HG02642 (cell line): ENCODE measurements around the gene SH3BP4.

Experiments used
- ATAC-seq: cut with Tn5 transposase; IDR thresholded peaks from one replicate; pipeline ENCODE4 v1.9.1; 2021; ENCODE audit warnings: mild to moderate bottlenecking; ENCODE audit not compliant: unreplicated experiment, poor library complexity

The SH3BP4 gene

DNA sequence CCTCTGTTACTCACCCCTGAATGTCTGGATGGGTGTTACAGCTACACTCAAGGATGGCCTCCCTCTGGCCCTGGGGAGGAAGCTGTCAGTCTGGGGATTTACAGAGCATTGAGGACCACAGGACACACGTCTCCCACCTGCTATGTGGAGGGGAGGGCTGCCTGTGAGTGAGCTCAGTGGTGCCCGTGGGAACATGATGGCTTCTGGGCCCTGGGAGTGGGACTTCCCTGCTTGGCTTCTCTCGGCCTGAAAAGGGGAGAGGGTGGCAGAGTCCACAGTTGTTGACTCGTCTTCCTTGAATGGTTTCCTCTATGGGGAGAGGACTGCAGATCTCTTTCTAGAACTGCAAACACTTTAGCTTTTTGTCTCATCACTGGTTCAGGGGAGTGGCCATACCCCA, 79.1 kb downstream of the SH3BP4 start:
- no peak for ATAC-seq

DNA sequence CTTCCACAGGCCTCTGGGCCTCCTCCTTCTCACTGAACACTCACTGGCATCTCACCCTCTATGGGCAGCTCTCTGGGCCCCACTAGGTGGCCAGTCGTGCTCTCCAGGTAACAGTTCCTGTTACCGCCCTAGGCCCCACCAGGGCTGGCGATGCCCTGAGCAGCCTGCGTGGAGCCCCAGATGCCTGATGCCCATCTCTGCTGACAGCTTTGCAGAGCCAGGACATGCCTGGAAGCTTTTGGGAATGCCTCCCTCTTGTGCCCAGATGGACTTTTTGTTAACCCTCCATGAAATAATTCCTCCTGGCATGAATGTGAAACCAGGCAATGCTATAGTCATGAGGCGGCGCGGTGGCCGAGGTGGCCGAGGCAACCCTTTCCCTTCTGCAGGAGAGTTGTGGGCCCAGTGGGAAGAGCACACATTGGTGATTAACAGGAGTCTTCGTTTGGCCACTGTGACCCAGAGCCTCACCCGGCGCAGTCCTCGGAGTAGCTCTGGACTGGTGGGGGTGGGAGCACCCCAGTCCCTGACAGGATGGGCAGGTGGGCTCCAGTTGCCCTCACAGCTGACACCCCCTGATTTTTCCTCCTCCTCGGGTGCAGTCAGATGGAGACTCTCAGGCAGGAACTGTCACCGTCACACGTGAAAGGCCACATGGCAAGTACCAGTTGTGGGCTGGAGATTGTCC, 80.0 kb downstream of the SH3BP4 start:
- no peak for ATAC-seq

DNA sequence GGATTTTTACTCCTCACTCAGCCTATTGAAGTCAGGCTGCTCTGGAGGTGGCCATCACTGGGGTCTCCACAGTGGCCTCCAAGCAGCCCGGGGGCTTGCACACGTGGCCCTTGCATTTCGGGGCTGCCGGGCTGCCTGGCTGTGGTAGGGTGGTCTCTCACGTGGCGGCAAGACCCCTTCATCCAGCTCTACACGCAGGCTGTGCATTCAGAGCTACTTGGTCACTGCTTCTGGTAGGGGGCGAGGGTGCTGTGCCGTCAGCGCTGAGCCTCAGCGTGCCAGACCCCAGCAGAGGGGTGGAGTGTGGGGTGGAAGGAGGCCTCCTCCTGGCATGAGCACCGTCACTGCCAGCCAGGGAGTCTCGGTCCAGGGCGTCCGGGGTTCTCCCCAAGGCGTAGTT, 80.6 kb downstream of the SH3BP4 start:
- ATAC-seq, result no peak

DNA sequence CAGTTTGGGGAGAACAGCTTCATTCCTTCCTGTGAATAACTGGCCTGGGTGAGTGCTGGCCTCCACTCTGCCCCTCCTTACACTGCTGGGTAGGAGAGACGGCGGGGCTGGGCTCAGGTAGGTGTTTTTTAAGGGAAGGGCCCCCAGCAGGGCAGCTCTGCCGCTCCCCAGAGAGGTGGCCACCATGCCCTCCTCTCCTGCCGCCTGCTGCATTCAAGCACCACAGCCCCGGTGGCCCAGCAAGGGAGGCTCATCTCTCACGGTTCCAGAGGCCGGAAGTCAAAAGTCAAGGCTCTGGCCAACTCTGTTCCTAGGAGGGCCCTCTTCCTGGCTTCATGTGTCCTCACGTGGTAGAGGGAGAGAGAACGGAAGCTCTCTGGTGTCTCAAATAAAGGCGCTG, 81.1 kb downstream of the SH3BP4 start:
- no peak for ATAC-seq

DNA sequence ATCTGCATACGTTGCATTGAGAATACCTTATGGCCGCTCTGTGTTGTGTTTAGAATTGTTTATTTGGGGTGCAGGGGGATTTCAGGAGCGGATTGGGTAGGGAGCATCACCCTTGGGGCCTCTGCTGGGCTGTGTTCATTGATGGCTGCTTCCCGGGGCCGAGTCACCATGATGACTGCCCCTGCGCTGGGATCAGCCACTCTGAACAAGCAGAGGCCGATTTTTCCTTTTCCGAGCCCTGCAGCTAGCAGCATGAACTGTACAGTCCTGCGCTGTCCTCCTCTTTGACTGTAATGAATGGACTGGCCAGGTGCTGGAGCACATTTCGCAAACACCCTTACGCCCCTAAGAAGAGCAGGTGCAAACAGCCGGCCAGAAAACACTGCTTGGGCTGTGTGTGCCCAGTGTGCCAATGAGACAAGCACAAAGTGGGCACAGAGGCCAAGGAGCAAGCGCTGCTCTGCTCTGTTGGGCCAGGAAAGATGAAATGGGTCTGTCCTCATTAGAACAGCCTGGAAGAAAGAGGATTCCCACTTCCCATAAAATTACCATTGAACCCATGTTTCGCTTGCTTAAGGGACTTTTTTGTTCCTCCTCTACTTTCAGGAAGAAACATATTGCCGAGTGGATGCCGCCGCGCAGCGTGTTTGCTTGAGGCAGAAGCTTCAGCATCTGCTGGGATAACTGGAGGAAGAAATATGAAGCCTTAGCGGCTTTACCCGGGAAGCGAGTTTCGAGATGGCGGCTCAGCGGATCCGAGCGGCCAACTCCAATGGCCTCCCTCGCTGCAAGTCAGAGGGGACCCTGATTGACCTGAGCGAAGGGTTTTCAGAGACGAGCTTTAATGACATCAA, 82.7 kb downstream of the SH3BP4 start:
- ATAC-seq, result no peak

DNA sequence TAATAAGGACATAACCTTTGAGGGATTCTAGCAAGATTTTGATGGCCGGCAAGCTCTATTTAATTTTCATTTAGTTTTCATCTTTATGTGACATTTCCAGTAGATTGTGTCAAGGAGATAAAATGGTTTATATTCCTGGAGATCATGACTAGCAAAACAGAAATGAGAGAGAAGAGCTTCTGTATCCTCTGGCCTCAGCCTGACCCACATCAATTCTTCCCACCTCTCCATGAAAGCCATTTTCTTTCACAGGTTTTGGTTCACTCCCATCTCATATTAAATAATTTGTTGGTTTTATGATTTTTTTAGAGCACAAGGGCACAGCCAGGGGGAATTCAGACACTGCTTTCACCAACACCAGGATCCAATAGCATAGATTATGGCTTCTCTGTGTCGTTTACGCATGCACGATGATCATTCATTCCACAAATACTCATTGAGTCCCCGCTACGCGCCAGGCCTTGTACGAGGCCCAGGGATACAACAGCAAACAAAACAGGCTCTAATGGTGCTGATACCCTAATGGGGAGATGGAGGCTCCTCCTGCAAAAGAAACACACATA, 85.9 kb downstream of the SH3BP4 start:
- no peak for ATAC-seq

DNA sequence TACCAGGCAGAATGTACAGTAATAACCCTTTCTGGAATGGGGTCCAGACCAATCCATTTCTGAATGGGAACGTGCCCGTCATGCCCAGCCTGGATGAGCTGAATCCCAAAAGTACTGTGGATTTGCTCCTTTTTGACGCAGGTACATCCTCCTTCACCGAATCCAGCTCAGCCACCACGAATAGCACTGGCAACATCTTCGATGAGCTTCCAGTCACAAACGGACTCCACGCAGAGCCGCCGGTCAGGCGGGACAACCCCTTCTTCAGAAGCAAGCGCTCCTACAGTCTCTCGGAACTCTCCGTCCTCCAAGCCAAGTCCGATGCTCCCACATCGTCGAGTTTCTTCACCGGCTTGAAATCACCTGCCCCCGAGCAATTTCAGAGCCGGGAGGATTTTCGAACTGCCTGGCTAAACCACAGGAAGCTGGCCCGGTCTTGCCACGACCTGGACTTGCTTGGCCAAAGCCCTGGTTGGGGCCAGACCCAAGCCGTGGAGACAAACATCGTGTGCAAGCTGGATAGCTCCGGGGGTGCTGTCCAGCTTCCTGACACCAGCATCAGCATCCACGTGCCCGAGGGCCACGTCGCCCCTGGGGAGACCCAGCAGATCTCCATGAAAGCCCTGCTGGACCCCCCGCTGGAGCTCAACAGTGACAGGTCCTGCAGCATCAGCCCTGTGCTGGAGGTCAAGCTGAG, 89.6 kb downstream of the SH3BP4 start:
- no peak for ATAC-seq

DNA sequence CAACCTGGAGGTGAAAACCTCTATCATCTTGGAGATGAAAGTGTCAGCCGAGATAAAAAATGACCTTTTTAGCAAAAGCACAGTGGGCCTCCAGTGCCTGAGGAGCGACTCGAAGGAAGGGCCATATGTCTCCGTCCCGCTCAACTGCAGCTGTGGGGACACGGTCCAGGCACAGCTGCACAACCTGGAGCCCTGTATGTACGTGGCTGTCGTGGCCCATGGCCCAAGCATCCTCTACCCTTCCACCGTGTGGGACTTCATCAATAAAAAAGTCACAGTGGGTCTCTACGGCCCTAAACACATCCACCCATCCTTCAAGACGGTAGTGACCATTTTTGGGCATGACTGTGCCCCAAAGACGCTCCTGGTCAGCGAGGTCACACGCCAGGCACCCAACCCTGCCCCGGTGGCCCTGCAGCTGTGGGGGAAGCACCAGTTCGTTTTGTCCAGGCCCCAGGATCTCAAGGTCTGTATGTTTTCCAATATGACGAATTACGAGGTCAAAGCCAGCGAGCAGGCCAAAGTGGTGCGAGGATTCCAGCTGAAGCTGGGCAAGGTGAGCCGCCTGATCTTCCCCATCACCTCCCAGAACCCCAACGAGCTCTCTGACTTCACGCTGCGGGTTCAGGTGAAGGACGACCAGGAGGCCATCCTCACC, 90.2 kb downstream of the SH3BP4 start:
- ATAC-seq, result no peak

DNA sequence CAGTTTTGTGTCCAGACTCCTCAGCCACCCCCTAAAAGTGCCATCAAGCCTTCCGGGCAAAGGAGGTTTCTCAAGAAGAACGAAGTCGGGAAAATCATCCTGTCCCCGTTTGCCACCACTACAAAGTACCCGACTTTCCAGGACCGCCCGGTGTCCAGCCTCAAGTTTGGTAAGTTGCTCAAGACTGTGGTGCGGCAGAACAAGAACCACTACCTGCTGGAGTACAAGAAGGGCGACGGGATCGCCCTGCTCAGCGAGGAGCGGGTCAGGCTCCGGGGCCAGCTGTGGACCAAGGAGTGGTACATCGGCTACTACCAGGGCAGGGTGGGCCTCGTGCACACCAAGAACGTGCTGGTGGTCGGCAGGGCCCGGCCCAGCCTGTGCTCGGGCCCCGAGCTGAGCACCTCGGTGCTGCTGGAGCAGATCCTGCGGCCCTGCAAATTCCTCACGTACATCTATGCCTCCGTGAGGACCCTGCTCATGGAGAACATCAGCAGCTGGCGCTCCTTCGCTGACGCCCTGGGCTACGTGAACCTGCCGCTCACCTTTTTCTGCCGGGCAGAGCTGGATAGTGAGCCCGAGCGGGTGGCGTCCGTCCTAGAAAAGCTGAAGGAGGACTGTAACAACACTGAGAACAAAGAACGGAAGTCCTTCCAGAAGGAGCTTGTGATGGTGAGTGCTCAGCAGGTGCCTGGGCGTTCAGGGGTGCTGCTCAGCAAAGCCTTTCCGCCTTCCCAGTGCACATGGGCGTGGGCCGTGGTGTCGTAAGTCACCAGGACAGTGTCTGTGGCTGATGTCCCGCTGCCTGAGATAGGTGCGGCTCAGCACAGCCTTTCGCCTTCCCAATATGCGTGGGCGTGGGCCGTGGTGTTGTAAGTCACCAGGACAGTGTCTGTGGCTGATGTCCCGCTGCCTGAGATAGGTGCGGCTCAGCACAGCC, 91.0 kb downstream of the SH3BP4 start:
- ATAC-seq, result no peak

DNA sequence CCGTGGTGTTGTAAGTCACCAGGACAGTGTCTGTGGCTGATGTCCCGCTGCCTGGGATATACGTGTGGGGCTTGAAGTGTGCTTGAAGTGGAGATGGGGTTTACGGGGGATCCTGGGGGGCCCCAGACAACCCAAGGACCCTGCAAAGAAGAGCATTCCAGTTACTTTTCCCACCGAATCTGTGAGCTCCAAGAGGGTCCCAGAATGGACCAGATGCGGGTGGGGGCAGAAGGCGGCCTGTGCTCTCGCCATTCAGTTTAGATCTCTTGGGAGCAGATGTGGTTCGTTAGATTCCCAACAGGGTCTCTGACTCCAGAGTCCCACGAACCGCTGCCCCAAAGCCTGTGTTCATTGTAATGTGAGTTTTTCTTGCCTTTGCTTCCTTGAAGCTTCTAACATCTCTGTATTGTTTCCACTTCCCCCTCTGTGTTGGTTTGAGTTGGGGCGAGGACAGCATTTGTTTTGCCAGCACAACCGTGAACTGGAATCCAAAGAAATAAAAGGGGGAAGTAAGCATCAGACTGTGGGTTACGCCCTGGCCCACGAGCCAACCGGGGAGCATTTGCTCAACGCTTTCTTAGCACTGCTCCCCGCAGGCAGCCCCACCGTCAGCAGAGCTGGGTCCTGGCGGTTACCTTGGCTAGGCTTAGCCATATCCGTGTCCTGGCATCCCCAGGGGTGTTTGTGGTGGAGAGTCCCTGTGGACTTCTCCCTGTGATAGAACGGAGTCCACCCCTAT, 92.1 kb downstream of the SH3BP4 start:
- ATAC-seq, result no peak

DNA sequence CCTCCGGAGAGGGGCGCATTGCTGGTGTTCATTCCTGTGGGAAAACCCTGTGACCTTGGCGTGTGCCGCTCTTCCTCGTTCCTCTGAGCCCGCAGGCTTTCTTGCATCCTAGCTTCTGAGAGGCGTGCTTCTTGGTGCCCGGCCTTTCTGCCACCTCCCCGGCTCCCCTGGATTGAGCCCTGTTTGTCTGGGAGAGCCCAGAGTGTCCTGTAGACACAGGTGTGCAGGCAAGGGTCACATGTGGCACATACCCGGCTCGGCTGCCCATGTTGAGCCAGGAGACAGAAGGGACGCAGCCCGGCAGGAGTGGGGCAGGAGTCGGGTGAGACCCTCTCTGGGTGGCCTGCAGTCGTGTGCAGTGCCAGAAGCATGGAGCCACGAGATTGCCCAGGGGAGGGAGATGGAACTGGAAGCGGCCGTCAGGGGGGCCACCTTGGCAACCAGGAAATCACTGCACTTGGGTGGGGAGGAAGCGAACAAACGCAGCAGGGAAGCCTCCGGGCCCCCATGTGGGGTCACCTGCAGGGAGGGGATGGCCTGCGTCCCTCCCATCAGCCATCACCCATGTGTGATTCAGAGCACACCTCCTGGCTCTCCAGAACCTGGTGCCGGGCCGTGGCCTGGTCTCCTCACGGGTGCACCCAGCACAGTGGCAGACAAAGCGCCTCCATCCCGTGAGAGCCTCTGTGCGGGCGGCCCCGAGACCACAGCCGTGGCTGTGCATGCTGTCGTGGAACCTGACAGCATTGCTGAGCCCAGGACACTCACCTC, 92.9 kb downstream of the SH3BP4 start:
- ATAC-seq, result no peak

DNA sequence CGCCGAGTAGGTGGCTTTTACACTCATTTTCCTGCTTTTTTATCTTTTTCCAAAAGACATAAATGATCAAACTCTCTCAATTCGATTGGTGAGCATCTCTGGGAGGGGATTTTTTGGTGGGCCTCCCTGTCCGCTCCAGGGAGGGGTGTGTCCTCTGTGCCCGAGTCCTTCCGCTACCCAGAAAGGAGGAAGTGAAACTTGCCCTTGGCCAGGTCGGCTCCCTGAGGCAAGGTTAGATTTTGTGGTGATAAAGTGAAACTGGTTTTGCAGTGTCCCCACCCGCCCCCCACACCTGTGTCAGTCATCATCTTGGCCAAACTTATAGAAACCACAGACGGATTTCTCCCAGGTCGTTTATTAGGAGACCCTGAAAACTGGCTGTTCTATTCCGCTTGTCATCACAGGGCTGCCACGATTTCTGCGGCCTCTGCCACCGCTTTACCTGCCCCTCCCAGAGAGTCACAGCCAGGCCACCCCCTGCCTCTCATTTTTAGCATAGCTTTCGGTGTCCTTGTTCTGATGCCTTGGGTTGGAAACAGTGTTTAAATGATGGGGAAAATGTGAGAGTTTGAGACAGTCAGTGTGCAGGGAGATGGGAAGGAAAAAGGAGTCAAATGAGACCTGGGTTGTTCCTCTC, 93.6 kb downstream of the SH3BP4 start:
- no peak for ATAC-seq

DNA sequence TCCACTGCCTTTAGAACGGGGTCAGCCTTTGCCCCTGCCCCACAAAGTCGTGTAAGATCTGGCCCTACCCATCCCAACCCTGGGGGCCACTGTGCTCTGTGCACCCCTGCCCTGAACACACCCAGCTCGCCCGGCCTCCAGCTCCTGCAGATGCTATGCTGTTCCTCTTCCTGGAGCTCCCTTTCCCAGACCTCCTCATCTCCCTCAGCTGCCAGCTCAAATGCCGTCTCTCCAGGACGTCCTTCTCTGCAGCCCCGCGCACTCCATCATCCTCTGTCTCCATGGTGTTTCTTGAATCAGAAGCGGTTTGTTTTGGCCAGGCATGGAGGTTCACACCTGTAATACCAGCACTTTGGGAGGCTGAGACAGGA, 94.1 kb downstream of the SH3BP4 start:
- no peak for ATAC-seq

DNA sequence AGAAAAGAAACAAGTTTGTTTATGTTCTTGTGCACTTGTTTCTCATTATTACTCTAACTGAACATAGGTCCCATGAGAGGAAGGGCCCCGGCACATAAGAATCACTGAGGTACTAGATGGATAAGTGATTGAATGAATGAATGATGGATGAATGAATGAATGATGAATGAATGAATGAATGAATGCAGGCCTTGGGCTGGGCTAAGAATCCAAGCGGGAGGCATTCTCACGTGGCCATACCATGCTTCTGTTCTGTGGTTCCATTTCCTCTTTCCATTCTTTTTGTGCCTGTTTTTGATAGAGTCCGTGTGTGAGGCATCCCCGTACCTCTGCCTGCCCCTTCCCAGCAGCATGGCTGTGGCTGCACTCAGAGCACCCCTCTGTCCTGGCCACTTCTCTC, 94.8 kb downstream of the SH3BP4 start:
- no peak for ATAC-seq

DNA sequence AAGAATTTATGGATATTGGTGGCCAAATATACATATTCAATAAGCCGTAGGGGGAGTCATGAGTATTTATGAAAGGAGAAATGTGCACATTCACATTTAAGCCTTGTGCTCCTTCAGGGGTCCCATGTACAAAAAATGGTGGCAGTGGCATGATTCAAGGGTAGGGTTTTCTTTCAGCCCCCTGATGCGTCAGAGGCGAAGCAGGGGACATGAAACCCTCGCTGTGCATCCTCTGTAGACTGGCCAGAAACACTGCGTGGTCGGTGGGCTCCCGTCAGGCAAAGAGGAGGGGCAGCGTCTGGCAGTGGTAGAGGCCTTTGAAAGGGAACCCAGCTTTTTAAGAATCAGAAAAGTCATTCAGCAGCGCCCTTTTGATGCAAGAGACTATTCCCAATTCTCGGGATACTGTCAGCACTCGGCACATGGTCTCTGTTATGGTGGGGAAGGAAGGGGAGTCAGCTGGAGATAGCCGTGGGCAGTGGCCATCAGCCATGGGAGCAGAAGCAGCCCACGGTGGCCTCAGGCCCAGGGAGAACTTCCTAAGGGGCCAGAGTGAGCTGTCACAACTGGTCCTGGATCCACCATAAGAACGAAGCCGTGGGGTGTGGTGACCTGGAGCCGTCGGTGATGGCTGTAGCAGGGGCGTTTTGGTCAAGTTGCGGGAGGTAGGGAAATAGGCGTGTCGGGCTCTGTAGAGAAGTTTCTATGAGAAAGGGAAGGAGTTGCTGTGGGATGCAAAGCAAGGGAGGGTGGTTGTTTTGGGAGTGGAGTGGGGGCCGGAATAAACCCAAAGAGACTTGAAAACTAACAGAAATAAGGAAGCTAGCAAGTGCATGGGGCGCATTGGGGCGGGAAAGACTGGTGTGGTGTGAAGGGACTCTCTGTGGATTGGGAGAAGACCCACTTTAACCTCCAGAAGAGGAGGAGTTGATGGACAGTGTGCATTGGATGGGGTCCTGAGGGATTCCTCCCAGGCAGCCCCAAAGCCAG, 95.6 kb downstream of the SH3BP4 start:
- no peak for ATAC-seq

DNA sequence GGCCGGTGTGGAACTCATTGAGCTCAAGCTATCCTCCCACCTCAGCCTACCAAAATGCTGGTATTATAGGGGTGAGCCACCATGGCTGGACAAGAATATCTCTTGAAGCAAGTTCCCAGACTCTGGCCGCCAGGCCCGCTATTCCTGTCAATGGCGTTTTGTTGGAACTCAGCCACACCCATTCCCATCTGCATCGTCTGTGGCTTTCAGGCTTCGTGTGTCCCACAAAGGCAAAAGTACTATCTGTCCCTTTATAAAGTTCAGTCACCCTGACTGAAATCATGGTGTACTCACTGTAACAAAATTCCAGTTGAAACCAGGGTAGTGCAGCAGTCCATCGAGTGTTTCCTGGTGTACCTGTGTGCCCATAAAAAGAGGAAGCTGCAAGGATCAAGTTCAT, 96.7 kb downstream of the SH3BP4 start:
- no peak for ATAC-seq
